ENCODE measurements around the gene LRP2.
"Not testable (repeated sequence)": the region's sequence is repeated elsewhere in the genome, so short reads cannot be mapped to it uniquely, and the experiment has no call there.

Gene LRP2

GRCh38 chr2:169362118-169362893, at the start of gene LRP2:
Gene LRP2 (minus strand): TSS chr2:169362534. CDS start chr2:169362399, 135 bp downstream.
- DNase-seq, result no peak

DNA sequence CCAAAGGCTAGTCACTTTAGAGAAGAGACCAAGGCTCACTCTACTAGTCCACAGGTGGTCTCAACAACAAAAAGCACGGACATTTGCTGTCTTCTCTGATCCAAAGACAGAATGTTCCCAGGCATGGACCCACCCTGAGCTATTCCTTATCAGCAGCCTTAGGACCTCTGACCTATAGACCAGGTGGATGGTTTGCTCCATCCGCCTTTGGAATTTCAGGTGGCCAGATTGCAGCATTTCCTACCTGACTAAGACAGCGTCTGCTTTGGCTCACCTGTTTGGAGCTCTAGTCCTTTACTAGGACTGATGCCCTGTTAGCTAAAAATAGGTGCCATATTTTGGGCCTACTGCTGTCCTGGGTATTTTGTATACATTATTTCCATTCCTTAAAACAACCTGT, 44.6 kb upstream of the LRP2 start:
- DNase-seq, result no peak

GRCh38 chr2:169399491-169399890, 37.2 kb upstream of the LRP2 start:
- not testable (repeated sequence) for DNase-seq

DNA sequence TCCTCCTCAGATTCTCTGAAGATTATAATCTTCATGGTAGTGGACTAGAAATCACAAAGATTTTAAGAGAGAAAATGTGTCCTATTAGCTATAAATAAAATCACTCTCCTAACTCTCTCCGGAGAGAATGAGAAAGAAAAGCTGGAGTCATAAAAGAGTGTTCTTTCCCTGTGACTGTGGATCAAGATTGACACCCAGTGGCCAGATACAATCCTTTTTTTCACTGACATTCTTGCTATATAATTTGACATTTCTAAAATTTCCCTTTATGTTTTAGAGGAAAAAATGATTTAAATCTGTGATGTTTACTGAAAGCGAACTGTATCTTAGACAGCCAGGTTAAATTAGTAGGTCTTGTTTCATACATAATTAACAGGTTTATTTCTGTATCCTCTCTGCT, 35.4 kb upstream of the LRP2 start:
- no peak for DNase-seq

DNA sequence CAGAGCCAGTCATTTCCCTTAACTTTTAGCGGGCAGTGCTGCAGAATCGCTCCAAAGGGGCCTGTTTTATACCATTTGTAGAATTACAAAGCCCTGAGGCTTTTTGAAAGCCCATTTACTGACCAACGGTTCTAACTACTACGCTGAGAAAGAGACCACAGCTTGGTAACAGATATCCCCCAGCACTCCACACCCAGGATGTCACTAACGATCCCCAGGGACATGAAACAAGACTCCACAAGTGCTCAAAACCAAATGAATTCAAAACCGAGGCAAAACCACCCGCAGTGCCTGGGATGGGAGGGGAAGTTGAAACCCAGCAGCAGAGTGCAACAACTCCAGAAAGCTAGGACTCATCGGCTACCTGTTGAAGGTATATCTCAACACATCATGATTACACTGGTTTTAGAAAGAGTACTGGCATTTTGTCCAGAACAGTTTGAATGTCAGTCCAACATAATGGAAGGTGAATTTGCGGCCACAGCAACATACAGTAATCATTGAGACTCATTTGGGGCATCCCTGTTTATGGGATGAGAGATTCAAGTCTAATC, 33.6 kb upstream of the LRP2 start:
- DNase-seq, result no peak

GRCh38 chr2:169393068-169393590, 30.8 kb upstream of the LRP2 start:
- no peak for DNase-seq

- no peak for DNase-seq
These were observed 28.9 kb upstream of the LRP2 start for GRCh38 chr2:169391236-169391635.

DNA sequence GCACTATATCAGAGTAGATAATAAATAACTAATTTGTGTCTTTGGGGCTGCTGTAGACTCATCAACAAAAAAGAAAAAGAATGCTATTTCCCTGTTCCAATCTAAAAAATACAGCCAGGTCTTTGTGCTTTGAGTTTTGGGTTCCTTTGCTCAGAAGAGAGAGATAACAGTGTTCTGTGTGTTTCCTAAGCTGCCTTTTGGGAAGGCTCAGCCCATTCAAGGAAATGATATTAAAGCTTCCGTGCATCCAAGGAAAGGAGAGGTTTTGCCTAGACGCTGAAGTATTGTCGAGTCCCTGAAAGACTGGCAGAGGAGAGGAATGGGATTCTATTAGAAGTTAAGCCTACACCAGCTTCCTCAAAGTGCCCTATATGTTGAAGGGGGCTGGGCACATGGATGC, 25.8 kb upstream of the LRP2 start:
- no peak for DNase-seq

DNA sequence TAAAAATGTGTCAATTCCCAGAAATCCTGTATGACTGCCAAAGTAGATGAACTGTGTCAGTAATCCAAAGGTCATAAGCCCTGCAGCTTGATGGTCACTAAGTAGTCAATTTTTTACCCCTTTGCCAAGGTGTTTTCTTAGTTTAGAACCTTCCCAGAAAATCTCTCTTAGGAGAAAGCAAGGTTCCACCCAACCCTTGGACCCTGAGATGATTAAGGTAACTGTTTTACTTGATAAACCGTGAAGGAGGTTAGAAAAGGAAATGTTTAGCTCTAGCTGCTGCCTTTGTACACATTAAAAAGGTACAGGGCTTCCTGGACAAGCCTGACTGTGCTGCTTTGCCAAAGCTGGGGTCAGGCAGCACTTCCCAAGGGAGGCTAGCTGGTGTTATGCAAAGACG, 24.4 kb upstream of the LRP2 start:
- no peak for DNase-seq

- no peak for DNase-seq
These were observed 22.5 kb upstream of the LRP2 start for GRCh38 chr2:169384816-169385215.

DNA sequence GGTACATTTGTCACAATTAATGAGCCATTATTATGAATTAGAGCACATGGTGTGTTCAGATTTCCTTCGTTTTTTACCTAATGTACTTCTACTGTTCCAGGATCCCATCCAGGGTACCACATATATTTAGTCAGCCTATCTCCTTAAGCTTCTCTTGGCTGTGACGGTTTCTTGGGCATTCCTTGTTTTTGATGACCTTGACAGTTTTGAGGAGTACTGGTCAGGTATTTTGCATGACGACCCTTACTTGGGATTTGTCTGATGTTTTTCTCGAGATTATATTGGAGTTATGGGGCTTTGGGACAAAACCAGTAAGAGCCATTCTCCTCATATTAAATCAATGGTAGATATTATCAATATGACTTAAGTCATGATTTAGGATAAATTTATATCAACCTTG, 10.2 kb upstream of the LRP2 start:
- no peak for DNase-seq

DNA sequence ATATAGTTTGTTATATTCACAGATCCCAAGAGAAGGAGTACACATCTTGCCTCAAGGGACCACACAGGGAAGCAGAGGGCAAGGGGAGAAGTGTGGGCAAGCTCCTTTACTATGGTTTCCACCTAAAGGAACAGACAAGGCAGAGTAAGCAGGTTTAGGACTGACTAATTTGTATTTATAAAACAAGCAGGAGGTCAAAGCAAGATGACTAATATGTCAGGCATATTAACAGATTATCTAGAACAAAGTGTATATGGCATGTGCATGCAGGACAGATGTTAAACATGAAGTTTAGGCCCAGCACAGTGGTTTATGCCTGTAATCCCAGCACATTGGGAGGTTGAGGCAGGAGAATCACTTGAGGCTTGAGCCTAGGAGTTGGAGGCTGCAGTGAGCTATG, 3.7 kb upstream of the LRP2 start:
- DNase-seq, result no peak

- no peak for DNase-seq
These were observed 2.7 kb upstream of the LRP2 start for GRCh38 chr2:169365029-169365480.

DNA sequence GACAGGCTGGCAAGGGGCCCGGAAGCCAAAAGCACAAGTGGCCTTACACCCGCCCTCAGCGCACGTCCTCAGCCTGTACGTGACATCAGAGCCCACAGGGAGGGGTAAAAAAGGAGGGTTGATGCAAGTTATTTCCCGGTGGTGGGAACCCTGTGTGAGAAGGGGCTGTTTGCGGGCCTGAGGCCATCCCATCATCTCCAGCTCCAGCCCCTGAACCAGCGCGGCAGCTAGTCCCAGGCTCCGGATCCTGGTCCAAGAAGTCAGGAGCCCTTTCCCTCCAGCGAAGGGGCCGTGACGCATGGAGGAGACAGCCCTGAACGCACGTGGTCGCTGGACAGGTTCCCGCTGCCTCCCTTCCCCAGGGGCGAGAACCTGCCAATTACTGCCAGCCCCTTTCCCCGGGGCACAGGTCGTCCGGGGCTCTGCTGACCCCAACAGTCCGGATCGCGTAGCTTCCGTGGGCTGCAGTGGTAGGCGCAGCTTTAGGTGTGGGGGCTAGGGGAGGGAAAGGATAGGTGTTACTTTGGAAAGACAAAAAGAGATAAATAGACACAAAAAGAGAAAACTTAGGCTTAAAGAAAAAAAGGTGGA, 1.3 kb upstream of the LRP2 start:
- DNase-seq, result no peak

GRCh38 chr2:169362894-169363559, 693 bp upstream of the LRP2 start:
- DNase-seq, result no peak

DNA sequence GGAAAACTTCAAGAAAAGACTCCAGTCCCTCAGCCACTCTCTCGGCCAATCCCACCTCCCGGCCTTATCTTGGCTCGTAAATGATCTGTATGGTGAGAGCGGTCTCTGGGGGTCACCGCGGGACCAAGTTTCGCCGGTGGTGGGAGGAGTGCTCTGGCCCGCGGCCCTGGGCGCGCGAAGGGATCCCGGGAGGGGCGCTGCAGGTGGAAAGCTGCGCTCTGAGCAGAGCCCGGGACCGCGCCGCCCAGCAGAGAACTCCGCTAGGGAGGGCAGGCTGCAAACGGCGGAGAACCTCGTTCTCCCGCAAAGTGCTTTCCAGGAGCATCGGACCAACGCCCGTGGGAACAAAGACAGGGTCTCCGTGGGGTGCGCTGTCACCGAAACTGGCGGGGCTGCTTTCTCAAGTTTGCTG, 622 bp downstream of the LRP2 start:
- DNase-seq, result no peak

DNA sequence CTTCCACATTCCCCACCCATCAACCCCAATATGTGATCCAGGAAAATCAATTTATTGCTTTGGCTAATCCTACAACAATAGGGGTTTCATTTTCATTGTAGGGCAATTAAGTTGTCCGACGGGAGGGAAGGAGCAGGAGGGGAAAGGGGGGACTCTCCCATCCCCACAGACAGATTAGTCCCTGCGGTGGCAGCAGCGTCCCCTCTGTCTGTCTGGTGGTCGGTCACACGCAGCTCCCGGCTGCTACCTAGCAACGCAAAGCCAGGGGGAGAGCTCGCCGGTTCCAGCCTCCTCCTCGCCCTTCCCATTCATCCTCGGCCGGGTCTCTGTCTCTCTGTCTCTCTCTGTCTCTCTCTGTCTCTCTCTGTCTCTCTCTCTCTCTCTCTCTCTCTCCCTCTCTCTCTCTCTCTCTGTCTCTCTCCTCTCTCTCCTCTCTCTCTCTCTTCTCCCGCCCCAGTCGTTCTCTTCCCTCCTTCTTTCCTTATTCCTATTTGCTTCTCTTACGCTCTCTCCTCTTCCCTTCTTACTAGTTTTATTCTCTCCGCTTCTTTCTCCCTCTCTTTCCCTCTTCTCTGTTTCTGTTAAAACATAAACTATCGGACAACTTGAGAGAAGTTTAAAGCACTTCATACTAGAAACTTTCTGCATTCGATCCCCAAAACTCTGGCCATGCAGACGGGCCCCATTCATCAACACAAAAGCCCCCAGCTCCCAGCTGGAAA, 1.2 kb downstream of the LRP2 start:
- DNase-seq, result no peak

DNA sequence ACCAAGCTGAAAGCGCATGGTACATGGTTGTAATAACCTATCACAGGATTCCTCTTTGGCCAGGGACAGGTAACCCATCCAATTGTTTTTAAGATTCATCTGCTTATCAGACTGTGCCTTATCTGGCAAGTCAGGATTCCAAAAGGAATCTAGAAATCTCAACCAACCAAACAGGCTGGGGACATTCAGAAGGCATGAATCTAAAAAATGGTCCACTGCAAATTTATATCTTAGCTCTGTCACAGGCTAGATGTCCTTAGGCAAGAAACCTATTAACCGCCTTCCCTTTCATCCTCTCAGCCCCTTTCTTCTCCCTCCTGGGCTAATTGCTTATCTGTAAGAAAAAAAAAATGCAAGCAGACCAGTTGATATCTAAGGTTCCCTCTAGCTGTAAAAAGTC, 4.3 kb downstream of the LRP2 start:
- DNase-seq, result no peak

DNA sequence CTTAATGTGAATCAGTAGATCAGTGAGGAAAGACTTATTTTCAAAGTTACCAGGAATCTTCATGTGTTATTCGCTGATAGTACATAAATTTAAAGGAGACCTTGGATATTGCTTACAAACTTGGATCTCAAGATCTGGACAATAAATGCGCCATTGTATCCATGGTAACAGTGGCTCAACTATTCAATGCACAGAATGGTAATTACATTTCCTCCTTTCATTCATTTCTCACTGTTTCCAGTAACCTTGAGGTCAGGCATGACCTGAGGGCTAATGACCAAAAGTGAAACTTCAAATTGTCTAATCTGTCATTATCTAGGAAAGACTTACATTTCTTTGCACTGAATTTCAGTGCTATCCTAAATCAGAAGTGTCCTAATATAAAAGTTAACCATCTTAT, 8.1 kb downstream of the LRP2 start:
- no peak for DNase-seq

DNA sequence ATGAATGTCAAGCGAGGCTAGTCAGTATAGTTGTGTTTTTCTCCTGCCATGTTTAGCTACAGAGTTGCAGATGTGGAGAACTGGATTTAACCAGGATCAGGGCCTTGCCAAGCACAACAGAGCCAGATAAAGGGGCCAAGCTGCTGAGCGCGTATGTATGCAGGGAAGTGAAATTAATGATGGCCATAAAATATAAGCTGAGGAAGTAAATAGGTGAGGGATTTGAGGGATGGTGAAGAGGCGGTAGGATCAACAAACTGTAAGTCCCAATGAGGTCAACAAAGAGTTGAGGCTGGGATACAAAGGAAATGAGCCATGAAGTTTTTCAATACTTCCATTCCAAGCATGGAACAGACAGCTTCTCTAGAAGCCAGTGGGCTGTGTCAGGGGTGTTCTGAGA, 10.6 kb downstream of the LRP2 start:
- DNase-seq, result no peak

- no peak for DNase-seq
These were observed 12.8 kb downstream of the LRP2 start for GRCh38 chr2:169349535-169349934.

- no peak for DNase-seq
These were observed 13.9 kb downstream of the LRP2 start for GRCh38 chr2:169348321-169349024.

Data from SHP77 treated with DMSO at 0.1 percent for 48 hours (cell line).